COLO829 (cell line): ENCODE data around the gene SPEM1.
A peak's percentile ranks its signal among the peaks of the same experiment; 100 is the strongest.
"Not testable (repeated sequence)": the region's sequence is repeated elsewhere in the genome, so short reads cannot be mapped to it uniquely, and the experiment has no call there.

Source experiments
- DNase-seq: peaks from one replicate; pipeline ENCODE4 v3.0.0; 2012; ENCODE audit warnings: low spot score

SPEM1 gene

DNA sequence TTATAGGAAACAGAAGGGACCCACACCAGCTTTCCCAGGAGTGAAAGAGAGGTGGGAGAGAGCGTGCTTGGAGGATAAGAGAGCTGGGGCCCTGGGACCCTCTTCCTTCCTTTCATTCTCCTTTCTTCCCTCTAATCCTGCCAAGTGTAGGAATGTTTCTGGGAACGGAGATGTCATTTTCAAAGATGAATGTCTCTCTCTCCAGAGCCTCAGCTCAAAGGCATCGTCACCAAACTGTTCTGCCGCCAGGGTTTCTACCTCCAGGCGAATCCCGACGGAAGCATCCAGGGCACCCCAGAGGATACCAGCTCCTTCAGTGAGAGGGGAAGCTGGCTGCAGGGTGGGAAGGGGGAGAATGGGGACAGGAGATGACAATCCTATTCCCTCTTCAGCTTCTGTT lies 21.1 kb downstream of the SPEM1 start:
- DNase-seq: no peak

DNA sequence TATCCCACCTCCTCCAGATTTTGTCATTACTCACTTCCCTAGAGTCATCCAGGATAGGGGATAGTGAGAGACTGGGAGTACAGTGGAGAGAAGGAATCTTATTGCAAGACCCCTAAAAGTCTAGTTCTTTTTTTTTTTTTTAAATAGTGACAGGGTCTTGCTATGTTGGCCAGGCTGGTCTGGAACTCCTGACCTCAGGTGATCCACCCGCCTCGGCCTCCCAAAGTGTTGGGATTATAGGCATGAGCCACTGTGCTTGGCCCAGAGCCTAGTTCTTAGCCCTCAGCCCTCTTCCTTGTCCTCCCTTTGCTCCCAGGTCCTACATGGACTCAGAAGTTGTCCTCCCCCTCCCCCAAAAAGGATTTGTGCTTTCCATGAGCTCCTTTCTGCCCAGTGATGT lies 22.0 kb downstream of the SPEM1 start:
- no peak for DNase-seq

DNA sequence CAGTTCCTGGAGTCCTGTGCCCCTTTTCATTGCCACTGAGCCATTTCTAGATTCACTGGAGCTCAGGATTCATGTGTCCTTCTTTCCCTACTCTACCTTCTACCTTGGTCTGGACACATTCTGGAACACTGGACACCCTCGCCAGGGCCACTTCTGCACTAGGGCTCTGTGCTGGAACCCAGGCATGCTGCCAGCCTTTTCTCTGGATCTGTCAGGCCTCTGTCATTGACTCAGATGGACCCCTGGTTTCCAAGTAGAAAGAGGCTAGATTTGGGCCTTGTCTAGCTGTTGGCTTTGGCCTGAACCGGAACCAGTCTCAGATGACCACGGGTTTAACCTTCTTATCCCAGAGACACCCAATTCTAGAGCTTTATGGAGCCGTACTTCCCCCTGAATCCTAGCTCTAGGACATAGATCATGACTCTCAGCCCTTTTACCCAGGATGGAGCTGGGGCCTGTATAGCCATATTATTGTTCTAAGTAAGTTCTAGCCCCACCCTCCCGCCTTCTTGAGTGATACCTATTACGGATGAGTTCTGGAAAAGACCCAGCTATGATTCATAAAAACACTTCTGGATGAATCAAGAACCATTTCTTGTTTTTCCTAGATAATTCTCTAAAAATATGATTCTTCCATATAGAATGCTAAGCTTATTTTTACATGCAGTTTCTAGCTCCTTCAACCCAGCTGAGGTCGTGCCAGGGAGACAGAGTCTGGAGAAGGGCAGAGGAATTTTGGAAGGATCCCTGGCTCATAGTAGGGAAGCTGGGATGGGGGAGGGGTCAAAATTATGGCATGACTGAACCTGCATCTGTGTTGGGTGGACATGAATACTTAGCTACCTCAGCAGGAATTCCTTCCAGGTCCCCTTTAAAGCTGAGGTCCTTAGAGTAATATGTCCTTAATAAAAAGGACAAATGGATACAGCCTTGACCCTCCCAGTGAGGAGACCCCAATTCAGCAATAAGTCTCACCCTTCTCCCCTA lies 23.7 kb downstream of the SPEM1 start:
- no peak for DNase-seq

DNA sequence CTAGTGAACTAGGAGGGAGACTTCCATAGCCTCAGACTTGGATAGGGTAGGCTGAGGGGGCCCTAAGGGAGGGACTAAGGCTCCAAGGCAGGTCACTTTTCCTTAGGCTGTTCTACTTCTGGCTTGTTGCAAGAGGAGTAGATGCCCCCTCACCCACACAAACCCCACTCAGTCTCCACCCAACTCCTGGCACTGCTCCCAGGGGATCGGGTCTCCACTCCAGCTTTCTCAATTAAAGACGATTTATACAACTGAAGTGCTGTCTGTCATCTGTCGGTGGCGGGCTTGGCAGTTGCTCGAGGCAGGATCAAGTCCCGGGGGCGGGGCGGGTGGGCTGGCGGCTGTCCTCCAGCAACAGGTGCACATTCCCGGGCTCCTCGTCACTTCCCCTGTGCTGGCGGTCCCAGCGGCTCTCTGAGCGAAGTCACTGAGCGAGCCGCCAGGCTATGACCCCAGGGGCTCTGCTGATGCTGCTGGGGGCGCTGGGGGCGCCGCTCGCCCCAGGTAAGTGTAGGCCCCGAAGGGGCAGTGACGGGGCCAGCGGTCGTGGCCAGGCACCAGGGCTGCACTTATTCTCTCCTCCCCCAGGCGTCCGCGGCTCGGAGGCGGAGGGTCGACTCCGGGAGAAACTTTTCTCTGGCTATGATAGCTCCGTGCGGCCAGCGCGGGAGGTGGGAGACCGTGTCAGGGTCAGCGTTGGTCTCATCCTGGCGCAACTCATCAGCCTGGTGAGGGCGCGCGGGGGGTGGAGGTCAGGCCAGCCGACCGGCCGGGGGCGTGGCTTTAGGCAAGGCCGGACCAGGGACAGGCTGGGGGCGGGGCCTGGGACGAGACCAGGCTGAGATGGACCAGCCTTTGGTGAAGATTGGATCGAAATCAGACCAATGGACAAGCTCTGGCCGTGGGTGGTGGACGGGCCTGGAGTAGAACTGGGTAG lies 24.8 kb downstream of the SPEM1 start, which contains the start of gene CHRNB1:
Gene CHRNB1 (plus strand): TSS at position 380 of the 937 bp plus-strand sequence. CDS start 67 bp downstream, at position 447.
- DNase-seq: peak; percentile 38

DNA sequence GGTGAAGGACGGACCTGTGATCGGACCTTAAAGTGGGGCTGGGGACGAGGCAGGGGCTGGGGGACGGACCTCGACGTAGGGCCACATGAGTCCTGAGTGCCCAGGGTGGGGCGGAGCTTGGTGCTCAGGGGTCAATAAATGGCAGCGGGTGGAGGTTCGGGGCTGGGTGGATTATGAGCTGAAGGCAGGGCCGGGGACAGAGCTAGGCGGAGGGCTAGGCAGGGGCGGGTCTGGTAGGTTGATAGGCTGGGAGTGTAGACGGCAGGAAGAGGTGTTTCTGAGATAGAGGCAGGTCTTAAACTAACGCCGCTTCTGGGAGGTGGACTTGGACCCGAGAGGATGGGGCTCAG lies 25.5 kb downstream of the SPEM1 start:
- DNase-seq: no peak

DNA sequence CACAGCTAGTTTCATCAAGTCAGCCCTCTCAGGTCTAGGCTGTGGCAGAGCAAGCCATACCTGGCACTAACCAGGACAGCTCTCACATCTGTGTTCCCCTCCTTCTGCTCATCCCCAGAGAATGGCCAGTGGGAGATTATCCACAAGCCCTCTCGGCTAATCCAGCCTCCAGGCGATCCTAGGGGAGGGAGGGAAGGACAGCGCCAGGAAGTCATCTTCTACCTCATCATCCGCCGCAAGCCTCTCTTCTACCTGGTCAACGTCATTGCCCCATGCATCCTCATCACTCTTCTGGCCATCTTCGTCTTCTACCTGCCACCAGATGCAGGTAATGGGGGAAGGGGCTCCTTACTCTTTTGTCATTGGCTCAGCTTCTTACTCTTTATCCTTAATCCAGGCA lies 28.3 kb downstream of the SPEM1 start:
- no peak for DNase-seq

DNA sequence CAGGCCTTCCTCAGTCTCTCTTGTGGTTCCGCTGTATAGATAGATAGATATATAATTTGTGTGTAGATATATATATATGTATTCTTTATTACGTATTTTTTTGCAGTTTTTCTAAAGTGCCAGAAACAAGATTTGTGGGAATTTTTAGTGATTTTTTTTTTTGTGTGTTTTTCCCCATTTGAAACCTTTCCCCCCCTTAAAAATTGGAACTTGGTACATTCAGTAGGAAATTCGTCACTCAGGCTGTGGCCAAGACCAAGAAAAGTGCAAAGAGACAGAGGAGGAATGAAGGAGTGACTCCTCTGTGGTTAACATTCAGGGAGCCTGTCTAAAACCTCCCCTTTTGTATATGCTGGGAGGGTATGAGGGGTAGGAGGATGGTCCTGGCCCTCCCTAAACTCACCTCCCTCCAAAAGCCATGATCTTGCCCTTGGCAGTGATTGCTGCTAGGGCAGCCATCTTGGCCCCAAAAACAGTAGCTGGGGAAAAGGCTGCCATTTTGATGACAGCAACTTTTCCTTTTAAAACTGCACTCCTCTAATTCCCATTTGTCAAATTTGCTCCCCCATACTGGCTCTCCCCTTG lies 39.9 kb downstream of the SPEM1 start:
- DNase-seq: no peak

DNA sequence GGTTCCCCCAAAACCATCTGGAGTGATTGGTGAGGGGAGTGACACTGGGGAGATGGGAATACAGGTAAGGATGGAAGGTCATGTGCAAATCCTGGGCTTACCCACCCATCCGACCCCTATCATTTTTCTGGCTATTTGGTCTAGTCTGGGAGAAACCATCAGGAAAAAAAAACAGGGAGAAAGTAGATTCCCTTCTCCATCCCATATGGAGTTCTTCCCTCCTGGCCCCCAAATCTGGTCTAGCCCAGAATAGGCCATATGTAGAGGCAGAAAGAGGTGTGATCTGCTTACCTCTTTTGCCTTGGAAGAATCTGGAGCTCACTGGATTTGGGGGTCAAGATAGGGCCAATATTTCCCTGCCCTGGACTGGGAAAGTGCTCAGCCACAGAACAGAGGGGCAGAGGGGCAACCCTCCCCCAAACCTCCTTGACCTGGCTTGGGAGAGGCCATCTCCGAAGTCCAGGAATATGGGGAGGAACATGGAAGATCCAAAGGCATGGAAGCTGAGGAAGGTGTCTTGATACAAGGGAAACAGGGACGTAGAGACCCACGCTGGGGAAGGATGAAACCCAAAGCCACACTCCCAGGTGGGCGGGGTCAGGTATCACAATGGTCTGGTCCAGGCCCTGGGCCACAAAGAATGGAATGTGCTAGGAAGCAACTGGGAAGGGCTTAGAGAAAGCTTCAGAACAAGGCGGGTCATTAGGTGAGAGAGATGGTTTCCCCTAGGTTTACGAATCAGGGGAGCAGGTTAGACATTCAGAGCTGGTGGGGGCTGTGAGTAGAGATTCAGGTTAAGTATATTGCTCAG lies 40.9 kb downstream of the SPEM1 start:
- DNase-seq: no peak

DNA sequence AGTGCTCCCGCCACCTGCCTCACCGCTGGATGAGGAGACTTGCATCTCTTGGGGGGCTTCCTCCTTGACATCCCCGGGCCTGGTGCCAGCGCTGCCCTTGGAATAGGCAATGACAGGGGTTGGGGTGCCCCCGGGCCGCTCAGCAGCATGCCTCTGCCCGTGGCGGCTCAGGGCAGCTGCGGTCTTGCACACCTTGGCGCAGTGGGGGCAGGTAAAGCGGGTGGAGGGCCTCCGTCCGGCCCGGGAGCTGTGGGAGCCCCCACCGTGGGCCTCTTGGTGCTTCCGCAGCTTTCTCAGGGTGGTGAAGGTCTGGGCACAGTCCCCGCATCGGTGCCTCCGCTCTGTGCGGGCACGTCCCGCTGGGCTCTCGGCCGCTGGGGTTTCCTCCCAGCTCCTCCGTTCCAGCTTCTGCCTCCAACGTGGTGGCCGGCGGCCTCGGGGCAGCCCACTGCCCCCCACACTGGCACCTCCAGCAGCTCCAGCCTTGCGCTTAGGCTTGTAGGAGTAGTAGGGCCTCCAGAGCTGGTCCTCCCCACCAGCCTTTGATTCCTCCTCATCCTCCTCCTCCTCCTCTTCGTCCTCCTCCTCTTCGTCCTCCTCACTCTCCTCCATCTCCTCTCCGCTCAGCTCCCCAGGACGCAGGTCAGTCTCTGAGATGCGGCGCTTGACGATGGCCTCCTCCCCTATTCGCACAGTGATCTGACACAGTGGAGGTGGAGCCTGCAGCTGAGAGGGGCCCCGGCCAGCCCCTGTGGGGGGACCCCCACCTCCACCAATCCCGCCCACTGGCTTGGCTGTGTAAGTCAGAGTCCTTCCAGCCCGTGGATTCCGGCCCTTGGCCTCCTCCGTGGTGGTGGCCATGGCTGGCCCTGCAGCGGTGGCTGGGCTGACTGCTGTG lies 42.6 kb downstream of the SPEM1 start:
- DNase-seq: no peak

DNA sequence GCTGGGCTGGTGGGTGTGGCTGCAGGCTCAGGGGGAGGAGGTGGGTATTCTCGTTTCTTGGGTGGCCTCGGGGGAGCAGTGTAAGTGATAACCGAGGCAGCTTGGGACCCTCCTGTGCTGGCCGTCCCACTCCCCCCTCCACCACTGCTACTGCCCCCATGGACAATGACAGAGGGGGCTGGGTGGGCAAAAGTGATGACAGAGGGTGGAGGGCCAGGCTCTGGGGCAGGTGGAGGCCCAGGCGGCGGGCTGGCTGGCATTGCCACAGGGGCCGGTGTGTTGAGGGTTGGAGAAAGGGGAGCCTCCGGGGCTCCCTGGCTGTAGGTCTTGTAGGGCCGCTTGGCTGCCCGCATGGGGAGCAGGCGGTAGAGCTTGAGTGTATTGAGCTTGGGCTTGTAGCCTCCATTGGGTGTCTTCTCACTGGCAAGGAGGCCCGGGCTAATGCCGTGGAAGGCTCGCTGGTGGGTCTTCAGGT lies 43.3 kb downstream of the SPEM1 start:
- no peak for DNase-seq

DNA sequence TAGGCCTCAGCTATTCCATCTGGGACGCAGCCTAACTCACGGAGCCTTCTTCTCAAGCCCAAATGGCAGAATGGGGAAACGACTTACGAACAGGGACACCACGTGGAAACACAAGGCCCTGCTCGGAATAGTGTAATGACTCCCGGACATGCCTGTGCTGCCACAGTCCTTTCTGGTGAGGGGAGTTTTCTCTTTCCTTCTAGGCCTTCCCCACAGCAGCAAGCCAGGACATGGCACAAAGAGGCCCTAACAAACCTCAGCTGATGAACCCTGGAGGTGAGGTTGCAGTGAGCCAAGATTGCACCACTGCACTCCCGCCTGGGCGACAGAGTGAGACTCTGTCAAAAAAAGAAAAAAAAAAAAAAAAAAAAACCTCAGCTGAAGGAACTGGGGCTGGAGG lies 44.0 kb downstream of the SPEM1 start:
- DNase-seq: no peak

DNA sequence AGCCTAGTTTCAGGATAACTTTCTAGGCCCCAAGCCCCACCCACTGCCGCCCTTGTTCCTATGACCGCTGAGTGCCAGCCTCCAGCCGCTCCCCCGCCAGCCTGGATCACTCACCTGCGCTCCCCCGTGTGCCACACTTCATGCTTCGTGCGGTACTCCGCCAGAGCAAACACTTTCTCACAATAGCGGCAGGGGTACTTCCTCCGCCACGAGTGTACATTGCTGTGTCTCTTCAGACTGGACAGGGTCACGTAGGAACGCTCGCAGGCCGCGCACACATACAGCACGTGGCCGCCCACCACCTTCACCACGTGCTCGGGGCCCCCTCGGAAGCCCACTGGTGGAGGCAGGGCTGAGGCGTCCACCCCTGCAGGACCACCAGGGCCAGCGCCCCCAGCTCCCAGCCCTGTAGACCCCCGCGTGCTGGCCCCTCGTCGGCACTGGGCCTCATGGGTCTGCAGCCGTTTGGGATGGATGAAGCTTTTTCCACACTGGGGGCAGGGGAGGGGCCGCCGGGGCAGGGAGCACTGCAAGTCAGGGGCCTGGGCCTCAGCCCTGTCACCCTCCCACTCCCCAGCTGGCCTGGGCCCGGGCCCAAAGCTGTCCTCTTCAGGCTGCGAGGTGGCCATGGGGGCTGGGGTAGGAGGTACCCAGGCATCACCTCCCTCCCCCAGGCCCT lies 45.6 kb downstream of the SPEM1 start:
- DNase-seq: no peak

DNA sequence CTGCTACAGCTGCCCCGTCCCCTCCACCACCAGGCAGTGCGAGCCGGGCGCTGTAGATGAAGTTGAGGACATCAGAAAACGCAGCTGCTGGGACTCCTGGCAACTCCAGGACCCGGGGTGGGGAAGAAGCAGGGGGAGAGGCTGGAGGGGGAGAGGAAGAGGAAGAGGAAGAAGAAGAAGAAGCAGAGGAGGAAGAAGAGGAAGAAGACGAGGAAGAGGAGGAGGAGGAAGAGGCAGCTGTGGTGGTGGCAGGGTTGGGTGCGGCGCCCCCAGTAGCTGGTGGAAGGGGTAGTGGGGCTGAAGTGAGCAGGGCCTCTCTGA lies 46.2 kb downstream of the SPEM1 start:
- no peak for DNase-seq

DNA sequence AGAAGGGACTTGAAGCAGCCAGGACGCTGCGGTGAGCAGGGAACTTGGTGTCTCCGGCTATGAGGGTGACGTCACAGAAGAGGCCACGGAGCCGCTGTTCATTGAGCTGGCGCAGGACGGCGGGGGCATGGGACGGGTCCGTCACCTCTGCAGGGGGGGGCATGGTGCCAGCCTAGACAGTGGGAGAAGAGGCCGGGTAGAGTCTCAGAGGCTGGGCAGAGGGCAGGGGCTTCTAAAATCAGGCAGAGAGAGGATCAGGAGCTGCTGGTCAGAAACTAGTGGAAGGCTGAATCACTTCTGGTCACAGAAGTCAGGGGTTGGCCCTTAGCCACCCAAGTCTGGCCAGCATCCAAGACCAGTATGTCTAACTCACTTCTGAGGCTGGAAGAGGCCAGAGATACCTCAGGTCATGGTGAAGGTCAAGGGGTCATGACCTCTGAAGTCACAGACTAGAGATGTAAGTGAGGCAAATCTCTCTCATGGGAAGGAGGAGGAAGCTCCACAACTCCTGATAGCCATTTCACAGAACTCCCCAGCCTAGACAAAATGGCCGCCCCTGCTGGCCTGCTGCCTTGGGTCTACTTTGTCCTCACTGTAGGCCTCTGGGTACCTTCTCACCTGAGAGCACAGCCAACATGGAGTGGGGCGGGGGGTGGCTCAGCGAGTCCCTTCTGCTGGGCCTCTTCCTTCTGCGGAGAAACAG lies 46.7 kb downstream of the SPEM1 start:
- no peak for DNase-seq

DNA sequence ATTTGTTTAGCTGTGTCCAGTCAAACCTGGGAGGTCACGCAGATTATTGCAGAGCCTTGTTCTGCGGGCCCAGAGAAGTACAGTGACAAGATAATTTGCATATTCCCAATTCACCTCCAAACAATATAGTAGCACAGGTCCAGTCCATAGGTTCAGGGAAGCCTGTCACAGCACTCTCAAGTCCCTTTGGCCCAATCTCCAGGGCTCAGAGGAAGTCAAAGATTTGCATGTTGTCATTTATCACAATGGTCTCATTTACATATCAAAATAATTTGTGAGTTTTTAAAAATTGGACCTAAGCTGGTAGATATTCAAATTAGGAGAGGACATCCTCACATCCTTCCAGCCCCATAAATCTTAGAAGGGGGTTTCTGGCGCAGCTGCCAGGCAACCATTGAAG lies 47.4 kb downstream of the SPEM1 start:
- no peak for DNase-seq

DNA sequence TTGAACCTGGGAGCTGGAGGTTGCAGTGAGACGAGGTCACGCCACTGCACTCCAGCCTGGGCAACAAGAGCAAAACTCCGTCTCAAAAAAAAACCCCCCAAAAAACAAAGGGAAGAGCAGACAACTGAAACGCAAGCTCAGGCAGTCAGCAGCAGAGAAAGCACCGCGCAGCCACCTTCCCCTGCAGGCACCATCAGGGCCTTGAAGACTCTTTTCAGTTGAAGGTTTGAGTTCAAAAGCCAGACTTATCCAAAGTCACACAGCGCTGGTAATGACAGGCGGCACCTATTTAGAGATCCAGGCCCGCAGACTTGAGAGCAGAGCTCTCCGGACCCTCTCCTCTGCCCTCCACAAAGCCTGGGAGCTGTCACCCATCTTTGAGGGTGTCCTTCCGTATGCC lies 48.2 kb downstream of the SPEM1 start:
- no peak for DNase-seq

DNA sequence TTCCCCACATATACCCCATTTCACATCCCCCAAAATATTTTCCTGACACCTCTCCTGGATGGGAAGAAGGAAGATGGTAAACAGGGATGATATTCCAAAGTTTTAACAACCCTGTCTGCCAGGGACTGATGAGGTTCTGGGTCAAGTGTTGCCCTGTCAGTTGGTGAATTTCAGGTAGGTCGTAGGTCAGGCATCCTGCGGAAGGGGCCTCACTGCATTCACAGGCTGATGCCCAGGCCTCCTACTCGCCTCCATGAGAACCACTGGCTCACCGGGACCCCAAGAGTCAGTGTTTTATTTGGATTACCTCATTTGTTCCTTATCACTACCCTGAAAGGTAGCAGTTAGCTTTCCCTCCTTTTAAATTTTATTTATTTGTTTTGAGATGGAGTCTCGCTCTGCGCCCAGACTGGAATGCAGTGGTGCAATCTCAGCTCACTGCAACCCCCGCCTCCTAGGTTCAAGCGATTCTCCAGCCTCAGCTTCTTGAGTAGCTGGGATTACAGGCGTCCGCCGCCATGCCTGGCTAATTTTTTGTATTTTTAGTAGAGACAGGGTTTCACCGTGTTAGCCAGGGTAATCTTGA lies 48.8 kb downstream of the SPEM1 start:
- DNase-seq: no peak

DNA sequence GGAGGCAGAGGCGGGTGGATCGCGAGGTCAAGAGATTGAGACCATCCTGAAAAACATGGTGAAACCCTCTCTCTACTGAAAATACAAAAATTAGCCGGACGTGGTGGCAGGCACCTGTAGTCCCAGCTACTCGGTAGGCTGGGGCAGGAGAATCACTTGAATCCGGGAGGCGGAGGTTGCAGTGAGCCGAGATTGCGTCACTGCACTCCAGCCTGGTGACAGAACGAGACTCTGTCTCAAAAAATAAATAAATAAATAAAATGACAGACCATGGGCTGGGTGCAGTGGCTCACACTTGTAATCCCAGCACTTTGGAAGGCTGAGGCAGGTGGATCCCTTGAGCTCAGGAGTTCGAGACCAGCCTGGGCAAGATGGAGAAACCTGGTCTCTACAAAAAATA lies 49.7 kb downstream of the SPEM1 start:
- not testable (repeated sequence) for DNase-seq

DNA sequence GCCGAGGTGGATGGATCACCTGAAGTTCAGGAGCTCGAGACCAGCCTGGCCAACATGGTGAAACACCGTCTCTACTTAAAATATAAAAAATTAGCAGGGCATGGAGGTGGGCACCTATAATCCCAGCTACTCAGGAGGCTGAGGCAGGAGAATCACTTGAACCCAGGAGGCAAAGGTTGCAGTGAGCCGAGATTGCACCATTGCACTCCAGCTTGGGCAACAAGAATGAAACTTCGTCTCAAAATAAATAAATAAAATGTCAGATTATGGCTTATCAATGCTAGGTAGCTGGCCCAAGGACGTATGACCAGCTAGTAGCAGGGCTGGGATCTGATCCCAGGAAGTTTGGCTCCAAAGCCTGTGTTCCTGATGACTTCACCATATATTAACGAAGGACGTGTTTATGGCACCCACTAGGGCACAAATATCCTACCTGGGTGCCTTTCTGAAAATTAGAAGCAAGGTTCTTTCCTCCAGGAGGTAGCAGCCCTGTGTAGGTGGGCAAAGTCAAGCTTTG lies 50.4 kb downstream of the SPEM1 start:
- DNase-seq: not testable (repeated sequence)
